HG02938 (cell line): Measurements from ENCODE around the gene ABCA7.

Experiments used
- ATAC-seq: cut with Tn5 transposase; IDR thresholded peaks from one replicate; pipeline ENCODE4 v1.9.1; 2021; ENCODE audit warnings: mild to moderate bottlenecking, moderate library complexity; ENCODE audit not compliant: unreplicated experiment

Gene ABCA7

DNA sequence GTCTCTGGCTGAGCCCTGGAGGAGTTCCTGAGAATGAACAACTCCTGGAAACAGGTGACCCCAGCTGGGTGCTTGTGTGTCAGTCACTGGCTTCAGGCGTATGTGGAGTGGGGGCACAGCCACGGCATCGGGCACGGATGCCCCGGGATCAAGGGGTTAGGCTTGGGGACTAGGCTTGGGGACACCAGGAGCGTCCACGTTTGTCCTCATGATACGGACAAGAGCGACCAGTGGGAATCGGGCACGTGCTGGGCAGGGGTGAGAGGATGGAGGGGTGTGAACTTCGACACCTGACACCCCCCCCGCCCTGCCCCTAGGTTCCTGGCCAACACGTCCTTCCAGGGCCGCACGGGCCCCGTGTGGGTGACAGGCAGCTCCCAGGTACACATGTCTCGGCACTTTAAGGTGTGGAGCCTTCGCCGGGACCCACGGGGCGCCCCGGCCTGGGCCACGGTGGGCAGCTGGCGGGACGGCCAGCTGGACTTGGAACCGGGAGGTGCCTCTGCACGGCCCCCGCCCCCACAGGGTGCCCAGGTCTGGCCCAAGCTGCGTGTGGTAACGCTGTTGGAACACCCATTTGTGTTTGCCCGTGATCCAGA, 35.6 kb upstream of the ABCA7 start:
- ATAC-seq = no peak

DNA sequence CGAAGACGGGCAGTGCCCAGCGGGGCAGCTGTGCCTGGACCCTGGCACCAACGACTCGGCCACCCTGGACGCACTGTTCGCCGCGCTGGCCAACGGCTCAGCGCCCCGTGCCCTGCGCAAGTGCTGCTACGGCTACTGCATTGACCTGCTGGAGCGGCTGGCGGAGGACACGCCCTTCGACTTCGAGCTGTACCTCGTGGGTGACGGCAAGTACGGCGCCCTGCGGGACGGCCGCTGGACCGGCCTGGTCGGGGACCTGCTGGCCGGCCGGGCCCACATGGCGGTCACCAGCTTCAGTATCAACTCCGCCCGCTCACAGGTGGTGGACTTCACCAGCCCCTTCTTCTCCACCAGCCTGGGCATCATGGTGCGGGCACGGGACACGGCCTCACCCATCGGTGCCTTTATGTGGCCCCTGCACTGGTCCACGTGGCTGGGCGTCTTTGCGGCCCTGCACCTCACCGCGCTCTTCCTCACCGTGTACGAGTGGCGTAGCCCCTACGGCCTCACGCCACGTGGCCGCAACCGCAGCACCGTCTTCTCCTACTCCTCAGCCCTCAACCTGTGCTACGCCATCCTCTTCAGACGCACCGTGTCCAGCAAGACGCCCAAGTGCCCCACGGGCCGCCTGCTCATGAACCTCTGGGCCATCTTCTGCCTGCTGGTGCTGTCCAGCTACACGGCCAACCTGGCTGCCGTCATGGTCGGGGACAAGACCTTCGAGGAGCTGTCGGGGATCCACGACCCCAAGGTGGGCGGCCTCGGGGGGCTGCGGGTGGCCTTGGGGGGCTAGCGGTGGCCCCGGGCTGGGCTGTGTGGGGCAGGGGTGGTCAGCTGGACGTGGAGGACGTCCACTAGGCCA, 34.9 kb upstream of the ABCA7 start:
- ATAC-seq = no peak

DNA sequence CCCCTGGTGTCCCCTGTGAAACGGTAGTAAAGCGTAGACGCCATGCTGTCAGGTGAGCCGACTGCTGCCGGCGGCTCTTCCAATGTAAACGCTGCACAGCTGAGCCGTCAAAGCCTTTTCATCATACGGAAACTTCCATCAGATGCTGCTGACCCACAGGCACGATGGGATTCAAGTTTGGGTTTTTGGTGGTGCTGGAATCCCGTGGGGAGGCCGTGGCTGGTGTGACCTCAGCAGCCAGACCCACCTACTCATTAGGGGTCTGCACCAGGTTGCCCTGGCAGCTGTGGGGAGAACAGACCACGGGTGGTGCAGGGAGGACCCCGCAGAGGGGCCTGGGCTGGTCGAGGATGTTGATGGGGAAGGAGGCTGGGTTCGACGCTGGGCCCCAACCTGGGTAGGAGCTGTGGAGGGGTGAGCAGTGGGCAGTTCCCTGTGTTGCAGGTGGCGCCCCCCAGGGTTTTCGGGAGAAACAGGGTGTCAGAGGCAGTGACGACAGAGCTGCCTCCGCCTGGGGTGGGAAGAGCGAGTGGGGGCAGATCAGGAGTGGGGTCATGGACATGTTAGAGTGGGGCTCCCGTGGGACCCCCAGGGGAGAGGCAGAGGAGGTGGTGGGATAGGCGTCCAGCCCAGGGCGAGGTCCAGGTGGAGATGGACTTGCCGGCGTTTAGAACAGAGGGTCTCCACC, 33.1 kb upstream of the ABCA7 start:
- no peak for ATAC-seq

DNA sequence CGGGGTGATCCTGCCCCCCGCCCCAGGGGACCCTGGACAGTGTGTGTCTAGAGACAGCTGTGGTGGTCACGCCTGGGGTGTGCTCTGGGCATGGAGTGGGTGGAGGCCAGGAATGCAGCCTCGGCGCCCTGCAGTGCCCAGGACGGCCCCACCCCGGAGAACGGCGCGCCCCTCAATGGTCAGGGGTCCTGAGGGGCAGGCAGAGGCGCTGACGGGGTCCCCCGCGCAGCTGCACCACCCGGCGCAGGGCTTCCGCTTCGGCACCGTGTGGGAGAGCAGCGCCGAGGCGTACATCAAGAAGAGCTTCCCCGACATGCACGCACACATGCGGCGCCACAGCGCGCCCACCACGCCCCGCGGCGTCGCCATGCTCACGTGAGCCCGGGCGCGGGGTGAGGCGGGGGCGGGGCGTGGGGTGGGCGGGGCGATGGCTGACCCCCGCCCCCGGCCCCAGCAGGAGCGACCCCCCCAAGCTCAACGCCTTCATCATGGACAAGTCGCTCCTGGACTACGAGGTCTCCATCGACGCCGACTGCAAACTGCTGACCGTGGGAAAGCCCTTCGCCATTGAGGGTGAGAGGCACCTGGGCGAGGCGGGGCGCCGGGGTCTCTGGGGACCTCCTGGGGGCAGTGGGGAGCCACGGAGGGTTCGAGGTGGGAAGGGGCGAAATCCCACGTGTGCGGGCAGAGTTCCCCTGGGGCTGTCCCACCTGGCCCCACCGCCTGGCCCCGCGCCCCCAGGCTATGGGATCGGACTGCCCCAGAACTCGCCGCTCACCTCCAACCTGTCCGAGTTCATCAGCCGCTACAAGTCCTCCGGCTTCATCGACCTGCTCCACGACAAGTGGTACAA, 32.3 kb upstream of the ABCA7 start:
- no peak for ATAC-seq

DNA sequence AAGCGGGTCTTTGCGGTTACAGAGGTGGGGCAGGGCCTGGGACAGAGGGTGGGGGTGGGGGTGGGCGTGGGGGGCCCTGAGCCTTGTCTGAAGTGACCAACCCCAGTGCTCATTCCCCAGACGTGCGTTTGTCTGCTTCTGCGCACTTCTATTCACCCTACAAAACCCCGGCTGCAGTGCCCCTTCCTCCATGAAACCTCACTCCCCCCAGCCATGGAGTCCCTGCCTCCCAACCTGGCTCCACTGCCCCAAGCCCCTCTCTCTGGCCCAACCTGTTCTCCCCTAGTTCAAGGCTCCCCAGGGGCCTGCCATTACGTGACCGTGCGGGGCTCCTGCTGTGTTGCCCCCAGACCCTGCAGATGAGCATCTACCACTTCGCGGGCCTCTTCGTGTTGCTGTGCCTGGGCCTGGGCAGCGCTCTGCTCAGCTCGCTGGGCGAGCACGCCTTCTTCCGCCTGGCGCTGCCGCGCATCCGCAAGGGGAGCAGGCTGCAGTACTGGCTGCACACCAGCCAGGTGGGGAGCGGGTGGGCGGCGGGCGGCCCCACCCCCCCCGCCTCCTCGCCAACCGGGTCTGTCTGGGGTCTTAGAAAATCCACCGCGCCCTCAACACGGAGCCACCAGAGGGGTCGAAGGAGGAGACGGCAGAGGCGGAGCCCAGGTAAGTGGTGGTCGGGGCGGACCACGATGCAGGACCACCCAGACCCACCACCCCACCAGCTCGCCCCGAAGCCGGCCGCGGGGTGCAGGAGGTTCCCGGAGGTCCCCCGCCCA, 31.5 kb upstream of the ABCA7 start:
- ATAC-seq = no peak

DNA sequence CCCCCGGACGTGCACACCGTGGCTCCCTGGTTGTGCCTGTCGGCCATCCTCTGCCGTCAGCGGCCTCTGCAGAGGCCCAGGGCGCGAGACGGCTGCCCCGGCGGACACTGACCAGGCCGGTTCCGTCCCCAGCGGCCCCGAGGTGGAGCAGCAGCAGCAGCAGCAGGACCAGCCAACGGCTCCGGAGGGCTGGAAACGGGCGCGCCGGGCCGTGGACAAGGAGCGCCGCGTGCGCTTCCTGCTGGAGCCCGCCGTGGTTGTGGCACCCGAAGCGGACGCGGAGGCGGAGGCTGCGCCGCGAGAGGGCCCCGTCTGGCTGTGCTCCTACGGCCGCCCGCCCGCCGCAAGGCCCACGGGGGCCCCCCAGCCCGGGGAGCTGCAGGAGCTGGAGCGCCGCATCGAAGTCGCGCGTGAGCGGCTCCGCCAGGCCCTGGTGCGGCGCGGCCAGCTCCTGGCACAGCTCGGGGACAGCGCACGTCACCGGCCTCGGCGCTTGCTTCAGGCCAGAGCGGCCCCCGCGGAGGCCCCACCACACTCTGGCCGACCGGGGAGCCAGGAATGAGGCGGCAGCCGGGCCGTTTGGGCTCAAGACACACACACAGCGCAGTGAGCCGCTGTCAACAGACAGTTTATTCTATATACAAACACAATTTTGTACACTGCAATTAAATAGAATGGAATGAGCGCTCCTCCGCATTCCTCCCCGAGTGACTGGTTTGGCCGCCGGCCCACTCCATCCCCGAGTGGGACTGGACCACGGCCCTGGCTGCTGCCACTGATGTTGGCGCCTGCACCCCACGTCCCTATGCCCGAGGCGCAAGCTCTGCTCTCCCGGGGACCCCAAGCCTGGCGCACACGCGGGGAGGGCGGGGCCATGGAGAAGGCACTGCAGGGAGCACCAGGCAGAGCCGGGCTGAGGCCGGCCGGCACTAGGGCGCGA, 30.6 kb upstream of the ABCA7 start:
- ATAC-seq = no peak

DNA sequence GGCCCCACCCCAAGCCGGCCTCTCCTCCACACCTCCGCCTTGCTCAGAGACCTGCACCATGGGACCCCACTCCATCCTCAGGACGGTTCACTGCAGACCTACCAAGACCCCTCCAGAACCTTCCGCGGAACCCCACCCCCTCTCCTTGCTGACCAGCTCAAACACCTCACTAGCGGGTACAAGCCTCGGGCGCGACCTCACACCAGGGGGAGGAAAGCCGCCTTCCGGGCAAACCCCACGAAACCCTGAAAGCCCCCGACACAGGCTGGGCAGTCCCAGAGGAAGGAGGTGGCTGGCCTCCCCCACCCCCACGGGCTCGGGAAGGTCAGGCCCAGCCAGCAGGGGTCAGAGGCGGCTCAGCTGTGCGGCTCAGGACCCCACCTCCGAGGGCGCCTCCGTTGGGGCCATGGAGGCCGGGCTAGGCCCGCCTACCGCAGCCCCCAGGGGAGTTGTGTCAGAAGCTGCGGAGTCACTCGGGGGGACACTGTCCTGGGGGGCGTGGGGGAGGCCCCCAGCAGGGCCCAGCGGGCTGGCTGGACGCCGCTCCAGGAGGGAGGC, 29.8 kb upstream of the ABCA7 start:
- ATAC-seq = no peak

DNA sequence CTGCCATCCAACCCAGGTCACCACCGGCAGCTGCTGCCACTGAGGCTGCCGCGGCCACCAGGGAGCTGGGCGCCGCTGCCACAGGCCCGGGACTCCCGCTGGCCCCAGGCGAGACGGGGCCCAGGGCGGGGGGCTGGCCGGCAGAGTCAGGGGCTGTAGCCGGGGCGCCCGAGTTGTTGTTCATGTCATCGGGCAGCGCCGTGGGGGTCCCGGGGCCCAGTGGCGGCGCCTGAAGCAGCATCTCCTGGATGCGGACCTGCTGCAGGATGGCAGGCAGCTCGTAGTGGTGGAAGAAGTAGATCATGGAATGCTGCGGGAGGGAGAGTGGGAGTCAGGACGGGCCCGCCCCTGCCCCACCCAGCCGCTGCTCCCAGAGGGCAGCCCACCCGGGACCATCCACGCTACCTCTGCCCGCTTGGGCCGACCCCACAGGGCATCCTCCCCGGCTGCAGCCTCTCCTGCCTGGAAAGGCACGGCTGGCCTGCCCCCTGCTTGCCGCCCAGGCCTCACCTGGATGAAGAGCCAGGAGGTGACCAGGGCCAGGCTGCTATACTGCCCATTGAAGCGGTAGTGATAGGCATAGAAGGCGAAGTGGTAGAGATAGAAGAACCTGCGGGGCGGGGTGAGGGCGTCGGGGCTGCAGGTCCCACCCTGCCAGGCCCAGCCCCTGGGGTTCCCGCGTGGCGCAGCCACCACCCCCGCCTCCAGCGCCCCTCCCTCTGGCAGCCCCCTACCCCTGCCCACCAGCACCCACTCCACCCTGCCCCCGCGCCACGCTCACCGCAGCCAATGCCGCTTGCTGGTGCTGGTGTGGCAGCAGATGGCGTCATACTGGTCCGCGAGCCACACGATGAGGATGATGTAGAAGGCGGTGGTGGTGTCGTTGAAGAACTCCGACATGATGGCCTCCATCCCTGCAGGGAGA, 29.1 kb upstream of the ABCA7 start:
- no peak for ATAC-seq

DNA sequence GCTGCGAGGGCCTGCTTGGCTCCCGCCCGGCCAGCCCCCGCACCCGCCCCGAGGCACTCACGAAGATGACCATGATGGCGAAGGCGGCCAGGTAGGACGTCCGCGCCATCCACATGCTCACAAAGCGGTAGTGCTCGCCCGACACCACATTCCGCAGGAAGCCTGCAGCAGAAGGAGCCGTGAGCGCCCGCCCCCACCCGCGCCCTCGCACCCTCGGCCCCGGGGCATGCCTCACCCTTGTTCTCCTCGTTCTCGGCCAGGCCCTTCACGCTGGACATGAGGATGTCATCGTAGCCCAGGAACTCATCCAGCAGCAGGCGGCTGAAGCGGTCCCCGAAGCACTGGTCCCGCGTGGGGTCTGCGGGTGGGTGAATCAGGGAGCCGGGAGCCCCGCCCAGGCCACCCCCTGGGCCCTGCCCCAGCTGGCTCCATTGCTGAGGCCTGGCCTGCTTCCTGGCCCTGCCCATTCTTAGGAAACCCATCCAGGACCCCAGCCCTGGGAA, 28.0 kb upstream of the ABCA7 start:
- ATAC-seq = no peak

DNA sequence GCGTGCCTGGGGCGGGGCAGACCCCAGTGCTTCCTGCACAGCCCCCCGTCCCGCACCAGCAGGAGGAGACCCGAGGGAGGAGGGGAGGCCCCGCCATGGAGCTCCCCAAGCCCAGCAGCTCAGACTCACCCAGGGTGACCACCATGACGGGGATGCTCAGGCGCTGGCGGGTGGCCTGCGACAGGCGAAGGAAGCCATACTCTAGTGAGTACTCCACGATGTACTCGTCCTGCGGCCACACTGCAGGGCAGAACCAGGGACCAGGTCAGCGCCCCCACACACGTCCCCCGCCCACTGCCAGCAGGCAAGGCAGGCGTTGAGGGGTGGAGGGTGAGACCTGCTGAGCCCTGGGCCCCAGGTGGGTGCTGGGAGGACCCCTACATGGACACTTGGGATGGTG, 27.6 kb upstream of the ABCA7 start:
- ATAC-seq = no peak

DNA sequence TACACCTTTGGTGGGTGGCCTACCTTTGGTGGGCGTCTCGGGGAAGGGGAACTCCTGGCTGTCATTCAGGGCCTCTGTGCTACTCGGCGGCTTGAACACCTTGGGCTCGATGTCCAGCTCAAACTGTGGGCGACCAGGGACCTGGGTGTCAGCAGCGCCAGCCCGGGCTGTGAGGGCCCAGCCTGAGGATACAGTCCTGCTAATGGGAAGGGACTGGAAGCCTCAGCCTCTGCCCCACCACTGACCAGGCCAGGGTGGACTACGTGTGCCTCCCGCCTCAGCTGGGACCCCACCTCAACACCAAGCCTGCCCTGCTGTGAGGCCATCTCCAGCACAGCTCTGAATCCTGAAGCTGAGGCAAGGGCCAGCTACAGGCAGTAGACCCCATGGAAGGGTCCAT, 26.7 kb upstream of the ABCA7 start:
- ATAC-seq = no peak

DNA sequence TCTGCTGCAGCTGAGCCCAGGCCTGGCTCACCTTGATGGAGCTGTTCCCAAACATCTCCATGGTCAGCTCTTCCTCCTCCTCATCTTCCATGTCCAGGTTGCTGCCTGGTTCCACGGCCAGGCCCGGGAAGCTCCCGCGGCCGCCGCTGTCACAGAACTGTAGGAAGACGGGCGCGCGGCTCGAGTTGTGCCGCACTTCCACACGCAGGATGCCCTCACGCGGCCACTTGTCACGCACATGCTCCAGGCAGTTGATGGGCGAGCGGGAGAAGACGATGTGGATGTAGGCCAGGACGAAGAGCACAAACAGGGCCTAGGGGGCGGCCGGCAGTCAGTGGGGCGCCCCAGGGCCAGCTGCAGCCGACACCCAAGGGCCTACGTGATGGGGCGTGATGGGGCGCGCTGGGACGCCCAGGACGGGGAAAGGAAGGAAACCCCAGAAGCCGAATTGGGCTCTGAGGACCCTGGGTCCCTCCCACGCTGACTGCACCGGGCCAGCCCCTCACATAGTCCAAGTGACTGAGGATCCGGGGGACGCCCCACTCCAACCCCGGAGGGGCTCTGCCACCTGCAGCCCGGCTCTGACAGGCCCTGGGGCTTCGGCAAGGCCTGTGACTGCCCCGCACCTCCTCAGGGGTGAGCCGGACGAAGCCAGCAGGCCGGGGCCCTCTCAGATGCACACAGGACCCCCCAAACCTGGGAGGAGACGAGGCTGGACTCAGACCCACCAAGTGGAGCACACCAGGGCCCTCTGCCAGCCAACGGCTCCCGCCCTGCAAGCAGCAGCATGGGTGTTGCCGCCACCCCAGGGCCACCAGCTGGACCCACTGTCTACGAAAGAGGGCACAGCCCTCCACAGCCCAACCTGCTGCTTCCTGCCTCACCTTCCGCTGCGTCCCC, 25.5 kb upstream of the ABCA7 start:
- ATAC-seq = no peak

DNA sequence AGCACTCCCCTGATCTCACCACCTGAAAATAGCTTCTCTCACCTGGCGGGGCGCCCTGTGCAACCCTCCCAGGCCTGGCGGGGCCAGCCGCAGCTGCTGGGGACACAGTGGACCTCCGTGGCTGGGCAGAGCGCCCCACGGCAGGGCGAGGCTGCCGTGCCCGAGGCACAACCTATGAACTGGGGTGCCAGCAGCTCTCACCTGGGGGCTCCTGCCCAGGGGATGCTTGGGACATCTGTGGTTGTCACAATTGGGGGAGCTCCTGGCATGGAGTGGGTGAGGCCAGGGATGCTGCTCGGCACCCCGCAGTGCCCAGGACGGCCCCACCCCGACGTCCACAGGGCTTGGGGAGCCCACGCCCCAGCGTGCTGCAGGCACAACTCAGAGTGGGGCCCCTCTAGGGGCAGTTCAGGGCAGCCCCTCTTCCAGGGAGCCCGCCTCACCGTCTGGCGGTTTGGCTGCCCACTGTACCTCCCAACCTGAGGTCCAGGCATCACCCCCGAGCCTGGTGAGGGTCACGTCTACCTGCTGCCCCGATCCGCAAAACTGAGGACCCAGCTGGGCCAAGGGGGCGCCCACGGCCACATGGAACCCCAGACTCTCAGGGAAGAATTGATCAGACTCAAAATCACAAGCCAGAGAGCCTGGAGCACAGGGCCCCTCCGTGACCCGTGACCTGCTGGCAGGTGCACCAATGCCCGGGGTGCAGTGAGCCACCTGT, 24.7 kb upstream of the ABCA7 start:
- ATAC-seq = no peak

DNA sequence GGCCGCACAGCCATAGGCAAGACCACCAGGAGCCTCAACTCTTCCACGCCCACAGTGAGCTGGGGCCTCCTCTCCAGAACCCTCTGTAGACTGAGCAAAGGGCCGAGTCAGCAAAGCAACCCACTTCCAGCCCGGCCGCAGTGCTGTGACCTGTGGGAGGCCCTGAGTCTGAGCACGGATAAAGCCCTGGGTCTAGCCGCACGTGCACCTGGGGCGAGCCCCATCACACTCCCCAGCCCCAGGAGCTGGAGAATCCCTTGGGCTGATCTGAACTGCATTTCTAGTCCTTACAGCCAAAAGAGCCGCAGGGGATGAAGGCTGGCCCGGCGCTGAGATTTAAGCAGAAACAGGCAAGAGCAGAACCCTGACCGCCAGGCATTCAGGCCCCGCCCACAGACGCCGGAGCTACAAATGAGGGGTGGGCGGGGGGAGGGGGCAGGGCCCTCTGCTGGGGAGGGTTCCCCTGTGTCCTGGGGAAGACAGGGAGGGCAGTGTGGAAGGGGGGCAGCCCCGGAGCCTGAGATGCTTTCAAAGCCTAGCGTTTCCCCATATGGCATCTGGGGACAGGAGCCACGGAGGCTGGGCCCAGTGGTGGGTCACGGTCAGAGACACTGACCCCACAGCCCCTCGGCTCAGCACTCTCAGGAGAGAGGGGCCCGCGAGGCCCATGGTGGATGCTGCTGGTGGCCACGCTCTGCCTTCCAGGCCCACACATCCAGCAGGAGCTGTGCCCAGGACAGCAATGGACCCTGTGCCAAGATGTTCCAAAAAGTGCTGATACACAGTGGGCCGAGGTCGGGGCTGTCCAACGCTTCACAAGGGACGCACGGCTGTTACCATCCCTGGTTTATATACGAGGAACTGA, 23.9 kb upstream of the ABCA7 start:
- no peak for ATAC-seq

DNA sequence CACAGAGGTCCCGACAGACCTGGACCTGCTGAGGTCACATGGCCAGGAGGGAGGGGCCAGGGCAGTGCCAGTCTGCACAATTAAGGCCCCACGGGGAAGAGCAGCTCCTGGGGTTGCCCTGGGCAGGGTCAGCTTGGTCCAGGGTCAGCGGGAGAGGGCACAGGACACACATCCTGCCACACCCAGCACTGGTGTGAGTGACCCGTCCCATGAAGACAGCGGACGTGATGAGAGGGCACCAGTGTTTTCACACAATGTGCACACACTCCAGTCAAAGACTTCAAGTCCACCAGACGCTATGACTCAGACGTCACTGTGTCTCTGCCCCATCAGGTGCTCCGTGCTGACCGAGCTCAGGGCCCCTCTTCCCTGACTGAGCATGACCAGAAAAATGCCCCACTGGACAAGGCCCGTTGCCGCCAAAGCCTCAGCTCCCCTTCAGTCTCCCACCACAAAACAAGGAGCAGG, 23.2 kb upstream of the ABCA7 start:
- no peak for ATAC-seq
